GM23338 (cell line): Measurements from ENCODE around the gene ZMAT1. TPM values are rescaled to one million over a fixed set of nuclear protein-coding genes. Genes with fewer than 3 reads are reported as not detected.

Experiments used
- ATAC-seq: fragments of 200-7000 bp; cut with Tn5 transposase; 3 replicates; pipeline ENCODE4 v1.9.1; 2020
- DNase-seq: peaks from one replicate; pipeline ENCODE4 v3.0.0-alpha.2; 2015; ENCODE audit warnings: low spot score
- H2AFZ ChIP-seq: fragments of 200-600 bp; sonication (generic); 2 replicates; pipeline ENCODE4 v1.8.0; 2016; ENCODE audit warnings: antibody characterized with exemption, mild to moderate bottlenecking, moderate library complexity
- H3F3A ChIP-seq: fragments of 200-600 bp; sonication (generic); replicated peaks from 2 replicates; pipeline ENCODE4 v1.8.0; 2017; ENCODE audit warnings: antibody characterized with exemption, mixed run types, low read depth
- H3K27ac ChIP-seq: fragments of 200-600 bp; sonication (generic); 2 replicates; pipeline ENCODE4 v1.6.1; 2016; ENCODE audit warnings: low read depth
- H3K27me3 ChIP-seq: fragments of 200-600 bp; sonication (generic); 2 replicates; pipeline ENCODE4 v1.8.0; 2016; ENCODE audit warnings: mild to moderate bottlenecking, mixed run types, moderate library complexity; ENCODE audit not compliant: insufficient read depth
- H3K36me3 ChIP-seq: fragments of 200-600 bp; sonication (generic); 2 replicates; pipeline ENCODE4 v1.8.0; 2016; ENCODE audit warnings: mild to moderate bottlenecking; ENCODE audit not compliant: insufficient read depth
- H3K4me1 ChIP-seq: fragments of 200-600 bp; sonication (generic); 2 replicates; pipeline ENCODE4 v1.8.0; 2016; ENCODE audit warnings: mild to moderate bottlenecking, moderate library complexity; ENCODE audit not compliant: insufficient read depth
- H3K4me2 ChIP-seq: fragments of 200-600 bp; sonication (generic); 2 replicates; pipeline ENCODE4 v1.7.1; 2017; ENCODE audit warnings: mixed run types
- H3K4me3 ChIP-seq: fragments of 200-600 bp; sonication (generic); 2 replicates; pipeline ENCODE4 v1.6.1; 2016; ENCODE audit warnings: mixed run types
- H3K79me2 ChIP-seq: fragments of 200-600 bp; sonication (generic); replicated peaks from 2 replicates; pipeline ENCODE4 v1.8.0; 2017; ENCODE audit warnings: mild to moderate bottlenecking; ENCODE audit not compliant: insufficient read depth
- H3K9me2 ChIP-seq: fragments of 200-600 bp; sonication (generic); 2 replicates; pipeline ENCODE4 v1.8.0; 2017; ENCODE audit not compliant: insufficient read depth
- H4K20me1 ChIP-seq: fragments of 200-600 bp; sonication (generic); replicated peaks from 2 replicates; pipeline ENCODE4 v1.8.0; 2017; ENCODE audit warnings: mild to moderate bottlenecking; ENCODE audit not compliant: insufficient read depth
- H3K27ac Mint-ChIP-seq: 2 replicates; pipeline ENCODE4 v1.8.0; 2020; ENCODE audit warnings: inconsistent platforms, mild to moderate bottlenecking, moderate library complexity, mixed read lengths
- H3K27me3 Mint-ChIP-seq: 3 replicates; pipeline ENCODE4 v1.8.0; 2022; ENCODE audit warnings: low read depth, mild to moderate bottlenecking, moderate library complexity, mixed read lengths, inconsistent platforms; ENCODE audit not compliant: insufficient read depth, poor library complexity
- H3K36me3 Mint-ChIP-seq: 3 replicates; pipeline ENCODE4 v1.8.0; 2021; ENCODE audit warnings: low read depth, mild to moderate bottlenecking, inconsistent platforms, moderate library complexity, mixed read lengths
- H3K4me1 Mint-ChIP-seq: 3 replicates; pipeline ENCODE4 v1.8.0; 2020; ENCODE audit warnings: mild to moderate bottlenecking, inconsistent platforms, mixed read lengths
- H3K4me3 Mint-ChIP-seq: 3 replicates; pipeline ENCODE4 v1.8.0; 2021; ENCODE audit warnings: moderate library complexity, mild to moderate bottlenecking, inconsistent platforms, mixed read lengths
- H3K9me3 Mint-ChIP-seq: 3 replicates; pipeline ENCODE4 v1.8.0; 2020; ENCODE audit warnings: moderate library complexity, mild to moderate bottlenecking, inconsistent platforms, mixed read lengths
- CREB1 ChIP-seq: fragments of 250-450 bp; sonication (Bioruptor Pico); IDR thresholded peaks from 2 replicates; pipeline ENCODE4 v1.5.0; 2020; ENCODE audit warnings: low read depth, mild to moderate bottlenecking, moderate library complexity
- STAT1 ChIP-seq: IDR thresholded peaks from one replicate; pipeline ENCODE4 v1.6.1; 2016; ENCODE audit warnings: antibody characterized with exemption; ENCODE audit not compliant: unreplicated experiment
- ZNF114 ChIP-seq: fragments of 250-450 bp; sonication (Bioruptor Pico); IDR thresholded peaks from 2 replicates; pipeline ENCODE4 v1.5.0; 2020; ENCODE audit warnings: mild to moderate bottlenecking, moderate library complexity
- ZNF331 ChIP-seq: fragments of 250-450 bp; sonication (Bioruptor Pico); IDR thresholded peaks from 2 replicates; pipeline ENCODE4 v1.5.0; 2020; ENCODE audit warnings: low read depth, mild to moderate bottlenecking, moderate library complexity
- polyA plus RNA-seq: library from polyadenylated mRNA; unstranded; fragments of >200 nt; fragmentation: Nextera tagmentation; extraction: Ambion mirVana; gene quantifications from 2 replicates; pipeline ENCODE4 v1.2.1, GENCODE V29; 2016
- small RNA-seq: library from RNA; depleted of rRNA; stranded (forward); fragments of <200 nt; gene quantifications from one replicate; pipeline ENCODE3, GENCODE V24; 2014; ENCODE audit warnings: low replicate concordance
- total RNA-seq: library from RNA; depleted of rRNA; stranded (reverse); fragments of >200 nt; shearing (Covaris generic); gene quantifications from 2 replicates; pipeline ENCODE4 v1.2.3, GENCODE V29; 2014; rRNA removed
- TF ChIP-seq, protein P1 (sequence below): IDR thresholded peaks from one replicate; pipeline ENCODE4 v1.6.1; 2018; ENCODE audit warnings: antibody characterized with exemption; ENCODE audit not compliant: unreplicated experiment

Gene ZMAT1
- total and polyA plus RNA-seq, 2 experiments from 2014 or later, result 1.5 to 2.2 TPM

DNA sequence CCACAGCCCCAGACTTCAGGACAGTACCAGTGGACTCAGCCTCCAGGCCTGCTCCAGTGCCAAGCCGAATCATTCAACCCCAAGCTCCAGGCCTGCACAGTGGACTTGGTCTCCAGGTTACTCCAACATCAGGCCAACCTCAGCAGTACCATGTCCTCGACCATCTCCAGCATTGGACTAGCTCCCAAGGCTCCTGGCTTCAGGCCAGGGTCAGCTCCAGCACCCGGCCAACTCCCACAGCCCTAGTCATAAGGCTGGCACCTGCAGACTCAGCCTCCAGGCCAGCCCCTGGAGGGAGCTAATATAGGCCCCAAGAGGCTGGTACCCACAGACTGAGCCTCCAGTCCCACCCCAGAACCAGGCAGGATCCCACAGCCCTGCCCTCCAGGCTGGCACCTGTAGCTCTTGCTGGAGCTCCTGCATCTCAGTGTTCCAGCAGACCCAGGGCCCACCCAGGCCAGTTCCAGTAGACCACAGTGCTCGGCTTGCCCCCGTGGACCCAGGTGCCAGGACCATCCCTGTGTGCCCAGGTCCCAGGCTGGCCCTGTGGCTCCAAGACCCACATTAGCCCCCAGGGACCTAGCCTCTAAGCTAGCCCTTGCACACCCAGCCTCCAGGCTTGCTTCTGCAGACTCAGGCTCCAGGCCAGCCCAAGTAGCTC lies 25.6 kb downstream of the ZMAT1 start (continued):
- TF ChIP-seq, protein P1, sequence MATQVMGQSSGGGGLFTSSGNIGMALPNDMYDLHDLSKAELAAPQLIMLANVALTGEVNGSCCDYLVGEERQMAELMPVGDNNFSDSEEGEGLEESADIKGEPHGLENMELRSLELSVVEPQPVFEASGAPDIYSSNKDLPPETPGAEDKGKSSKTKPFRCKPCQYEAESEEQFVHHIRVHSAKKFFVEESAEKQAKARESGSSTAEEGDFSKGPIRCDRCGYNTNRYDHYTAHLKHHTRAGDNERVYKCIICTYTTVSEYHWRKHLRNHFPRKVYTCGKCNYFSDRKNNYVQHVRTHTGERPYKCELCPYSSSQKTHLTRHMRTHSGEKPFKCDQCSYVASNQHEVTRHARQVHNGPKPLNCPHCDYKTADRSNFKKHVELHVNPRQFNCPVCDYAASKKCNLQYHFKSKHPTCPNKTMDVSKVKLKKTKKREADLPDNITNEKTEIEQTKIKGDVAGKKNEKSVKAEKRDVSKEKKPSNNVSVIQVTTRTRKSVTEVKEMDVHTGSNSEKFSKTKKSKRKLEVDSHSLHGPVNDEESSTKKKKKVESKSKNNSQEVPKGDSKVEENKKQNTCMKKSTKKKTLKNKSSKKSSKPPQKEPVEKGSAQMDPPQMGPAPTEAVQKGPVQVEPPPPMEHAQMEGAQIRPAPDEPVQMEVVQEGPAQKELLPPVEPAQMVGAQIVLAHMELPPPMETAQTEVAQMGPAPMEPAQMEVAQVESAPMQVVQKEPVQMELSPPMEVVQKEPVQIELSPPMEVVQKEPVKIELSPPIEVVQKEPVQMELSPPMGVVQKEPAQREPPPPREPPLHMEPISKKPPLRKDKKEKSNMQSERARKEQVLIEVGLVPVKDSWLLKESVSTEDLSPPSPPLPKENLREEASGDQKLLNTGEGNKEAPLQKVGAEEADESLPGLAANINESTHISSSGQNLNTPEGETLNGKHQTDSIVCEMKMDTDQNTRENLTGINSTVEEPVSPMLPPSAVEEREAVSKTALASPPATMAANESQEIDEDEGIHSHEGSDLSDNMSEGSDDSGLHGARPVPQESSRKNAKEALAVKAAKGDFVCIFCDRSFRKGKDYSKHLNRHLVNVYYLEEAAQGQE, result no peak
- TF ChIP-seq ZNF331 (CRISPR knock-in tag) (no peak), CREB1 (CRISPR knock-in tag) (no peak)

DNA sequence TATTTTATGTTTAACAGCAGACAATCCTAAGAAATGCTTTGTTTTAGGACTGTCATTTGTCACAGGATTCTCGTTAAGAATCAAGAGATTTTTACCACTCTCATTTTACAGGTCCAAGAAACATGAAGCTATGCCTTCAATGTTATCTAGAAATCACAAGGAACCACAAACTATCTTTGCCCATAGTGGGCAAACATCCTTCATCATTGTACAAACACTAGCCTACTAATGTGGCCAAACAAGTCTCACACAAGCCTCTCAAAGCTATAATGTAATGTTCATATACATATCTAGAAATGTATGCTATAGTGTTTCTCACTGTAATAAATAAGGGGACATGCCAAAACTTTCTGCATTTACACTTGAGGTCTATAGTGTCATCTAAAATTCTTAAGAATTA lies 26.8 kb downstream of the ZMAT1 start:
- no peaks in the 10 kb centered on the region for H3K9me3 Mint-ChIP-seq

More for the DNA sequence above, 26.8 kb downstream of the ZMAT1 start:
- peaks cover 7% of the 10 kb centered on the region for H3K4me1 Mint-ChIP-seq
- H3K27me3 ChIP-seq, result no peaks in the 10 kb centered on the region
- H2AFZ ChIP-seq, result no peak overlapping the region
- H3K4me3 Mint-ChIP-seq, result no peak overlapping the region
- H3K36me3 Mint-ChIP-seq, result no peaks in the 10 kb centered on the region
- H3F3A ChIP-seq, result no peaks in the 10 kb centered on the region
- no peaks in the 10 kb centered on the region for H3K79me2 ChIP-seq
- H3K27ac ChIP-seq, result no peak overlapping the region
- ATAC-seq, result no peak
- no peaks in the 10 kb centered on the region for H3K4me1 ChIP-seq
- H3K27me3 Mint-ChIP-seq, result no peaks in the 10 kb centered on the region
- H3K4me2 ChIP-seq, result no peak overlapping the region
- H3K27ac Mint-ChIP-seq, result no peak overlapping the region
- no peaks in the 10 kb centered on the region for H3K9me2 ChIP-seq
- H3K4me3 ChIP-seq, result no peak overlapping the region
- DNase-seq, result no peak
- TF ChIP-seq STAT1 (no peak), ZNF331 (CRISPR knock-in tag) (no peak), ZNF114 (CRISPR knock-in tag) (no peak), CREB1 (CRISPR knock-in tag) (no peak)
- no peaks in the 10 kb centered on the region; the same call in 1 of the 2 replicates for H4K20me1 ChIP-seq
- H3K36me3 ChIP-seq, result no peaks in the 10 kb centered on the region

Small RNA genes within 50 kb of the gene (small RNA-seq; reads per million reads assigned to genes)
- gene RNU6-345P, result not detected

Other genes with a start within 250 kb of the ZMAT1 start
- 9.1 and 12.3 TPM in 2 replicates for gene TCEAL2, start 193.7 kb upstream of the ZMAT1 start, total RNA-seq
- 45.9 and 46.6 TPM in 2 replicates for gene TCEAL2, start 193.7 kb upstream of the ZMAT1 start, polyA plus RNA-seq
- gene TCEAL6, start 210.5 kb upstream of the ZMAT1 start, total RNA-seq, result 0.24 and 4.2 TPM in 2 replicates
- gene TCEAL6, start 210.5 kb upstream of the ZMAT1 start, polyA plus RNA-seq, result 1.2 and 2.2 TPM in 2 replicates
- gene BEX5, start 223.9 kb upstream of the ZMAT1 start, total RNA-seq, result 12.0 and 22.4 TPM in 2 replicates
- gene BEX5, start 223.9 kb upstream of the ZMAT1 start, polyA plus RNA-seq, result 30.8 and 34.7 TPM in 2 replicates